ENCODE data around the gene NUDT3.
A peak's percentile ranks its signal among the peaks of the same experiment; 100 is the strongest.
"Not testable (repeated sequence)": the region's sequence is repeated elsewhere in the genome, so short reads cannot be mapped to it uniquely, and the experiment has no call there.

The NUDT3 gene

GRCh38 chr6:34284563-34285447, 107.7 kb downstream of the NUDT3 start:
- DNase-seq, result no peak

DNA sequence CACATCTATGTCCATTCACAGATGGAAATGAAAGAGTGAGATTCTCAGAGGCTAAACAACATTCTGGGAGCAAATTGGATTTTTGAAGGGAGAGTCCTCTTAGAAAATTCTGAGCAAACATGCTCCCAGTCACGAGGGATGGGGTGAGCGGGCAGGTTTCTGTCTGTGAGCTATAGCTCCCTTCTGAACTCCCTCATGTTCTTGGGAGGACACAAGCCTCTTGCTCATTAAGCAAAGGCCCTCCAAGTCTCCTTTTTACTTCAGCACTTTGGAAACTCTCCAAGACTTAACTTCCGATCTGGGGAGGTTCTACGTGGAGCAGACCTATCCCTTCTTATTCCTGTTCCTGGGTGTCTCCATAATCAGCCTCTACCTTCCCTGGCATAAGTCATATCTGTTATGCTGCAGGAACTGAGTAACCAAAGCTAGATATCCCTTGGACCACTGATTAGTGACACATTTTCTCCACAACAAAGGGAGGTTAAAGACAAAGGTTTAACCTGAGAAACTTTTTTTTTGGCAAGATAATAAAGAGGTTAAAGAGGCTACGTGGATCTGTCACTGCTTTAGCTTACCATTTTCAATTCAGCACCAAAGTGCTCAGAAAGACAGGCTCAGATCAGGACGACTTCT, 110.7 kb downstream of the NUDT3 start:
- no peak for DNase-seq

DNA sequence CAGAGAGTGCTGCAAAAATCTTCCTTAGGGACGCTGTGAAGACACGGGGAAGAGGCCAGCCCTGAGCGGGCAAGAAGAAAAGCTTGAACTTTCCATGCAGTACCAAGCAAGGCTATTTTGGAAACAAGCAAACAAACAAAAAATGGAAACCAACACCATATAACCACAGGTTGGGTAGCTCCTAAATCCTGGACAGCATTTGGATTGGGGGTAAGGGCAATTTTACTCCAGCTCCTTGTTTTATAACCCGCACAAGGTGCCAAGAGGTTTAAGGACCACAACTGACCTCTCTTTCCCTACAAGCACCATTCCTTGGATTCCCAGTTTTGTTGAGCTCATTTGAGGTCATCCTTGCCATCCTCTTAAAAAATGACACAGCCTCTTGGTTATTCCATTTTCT, 112.3 kb downstream of the NUDT3 start:
- DNase-seq, result no peak

DNA sequence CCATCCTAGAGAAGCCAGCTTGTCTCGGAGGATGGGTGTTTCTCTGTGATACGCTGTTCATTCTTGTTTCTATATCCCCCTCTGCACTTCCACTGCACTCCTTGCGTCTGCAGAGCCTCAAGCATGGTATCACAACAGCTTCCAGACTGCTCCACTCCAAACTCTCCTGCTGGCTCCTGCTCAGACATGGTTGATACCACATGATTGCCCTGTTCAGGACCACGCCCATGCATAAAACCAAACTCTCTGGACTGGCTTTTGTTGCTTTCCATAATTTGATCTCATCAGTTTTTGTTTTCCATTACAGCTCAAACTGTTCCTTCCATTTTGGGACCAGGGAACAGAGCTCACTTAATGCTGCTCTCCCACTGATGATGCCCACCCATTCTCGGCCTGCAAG, 113.6 kb downstream of the NUDT3 start:
- no peak for DNase-seq

- no peak for DNase-seq
These were observed 114.7 kb downstream of the NUDT3 start for GRCh38 chr6:34277763-34278112.

DNA sequence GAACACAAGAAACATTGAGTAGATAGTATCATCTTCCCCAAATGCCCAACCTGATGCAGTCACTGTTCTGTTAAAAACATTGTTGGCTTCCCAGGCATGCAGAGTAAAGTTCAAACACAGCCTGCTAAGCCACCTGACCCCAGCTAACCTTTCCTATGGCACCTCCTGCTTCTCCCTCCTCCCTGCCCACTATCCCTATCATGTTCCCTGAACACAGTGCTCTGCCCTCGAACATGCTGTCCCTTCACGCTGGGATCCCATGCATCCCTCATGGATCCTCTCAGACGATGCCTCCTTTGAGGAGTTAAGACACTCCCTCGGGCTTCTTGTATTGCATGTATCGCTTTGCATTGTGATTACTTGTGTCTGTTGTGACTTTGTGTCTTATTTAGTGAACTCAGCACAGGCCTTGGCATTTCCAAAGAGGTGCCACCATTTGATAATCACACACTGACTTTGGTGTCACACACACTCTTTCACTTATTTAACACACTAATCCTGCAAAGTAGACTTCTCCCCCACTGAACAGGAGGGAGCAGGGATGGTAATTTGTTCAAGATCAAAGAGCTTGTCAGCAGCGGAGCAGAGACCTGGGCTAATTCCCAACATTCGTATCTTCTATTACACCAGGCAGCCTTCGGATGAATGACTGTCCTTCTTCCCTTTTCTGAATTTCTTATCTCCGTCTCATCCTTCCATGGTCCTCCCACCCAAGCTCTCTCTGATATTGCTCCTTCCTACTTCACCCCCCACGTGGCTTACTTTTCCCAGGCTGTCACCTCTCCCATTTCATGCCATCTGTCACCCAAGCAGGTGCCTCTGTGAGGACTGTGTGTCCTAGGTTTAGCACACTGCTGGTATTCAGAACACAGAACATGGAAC, 115.3 kb downstream of the NUDT3 start:
- no peak for DNase-seq

DNA sequence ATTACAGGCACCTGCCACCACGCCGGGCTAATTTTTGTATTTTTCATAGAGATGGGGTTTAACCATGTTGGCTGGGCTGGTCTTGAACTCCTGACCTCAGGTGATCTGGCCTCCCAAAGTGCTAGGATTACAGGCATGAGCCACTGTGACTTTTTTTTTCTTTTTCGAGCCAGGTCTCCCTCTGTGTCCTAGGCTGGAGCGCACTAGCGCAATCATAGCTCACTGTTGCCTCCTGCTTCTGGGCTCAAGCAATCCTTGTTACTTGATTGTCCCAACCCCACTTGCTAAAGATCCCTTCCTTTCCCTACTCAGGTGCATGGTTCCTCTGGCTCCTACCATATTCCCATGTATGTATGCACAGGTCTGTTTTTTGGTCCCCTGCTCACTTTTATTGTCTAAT, 116.3 kb downstream of the NUDT3 start:
- DNase-seq, result no peak

- no peak for DNase-seq
These were observed 117.2 kb downstream of the NUDT3 start for GRCh38 chr6:34275128-34275804.

DNA sequence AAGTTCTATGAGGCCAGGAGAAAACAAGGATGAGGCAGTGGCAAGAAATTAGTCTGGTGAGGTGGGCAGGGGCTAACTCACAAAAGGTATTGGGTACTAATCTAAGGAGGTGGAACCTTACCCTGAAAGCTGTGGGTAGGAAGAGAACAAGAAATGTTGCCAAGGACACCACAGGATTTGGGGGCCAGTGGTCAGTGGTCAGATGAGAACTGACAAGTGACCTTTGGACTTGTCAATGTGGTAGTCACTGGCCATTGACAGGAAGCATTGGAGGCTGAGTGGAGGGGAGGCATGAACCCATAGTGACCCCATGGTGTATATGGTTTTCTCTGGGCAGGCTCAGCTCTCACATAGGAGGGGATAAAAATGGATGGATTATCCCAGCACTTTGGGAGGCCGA, 118.3 kb downstream of the NUDT3 start:
- DNase-seq, result no peak

- DNase-seq, result no peak
These were observed 119.1 kb downstream of the NUDT3 start for GRCh38 chr6:34273242-34273805.

GRCh38 chr6:34272013-34272926, 120.2 kb downstream of the NUDT3 start:
- no peak for DNase-seq

- peak in 1 of 2 experiments; percentile 19 for DNase-seq
These were observed 122.7 kb downstream of the NUDT3 start for GRCh38 chr6:34269658-34270341.

- DNase-seq, result not testable (repeated sequence)
These were observed 123.3 kb downstream of the NUDT3 start for GRCh38 chr6:34269132-34269531.

GRCh38 chr6:34267746-34268145, 124.7 kb downstream of the NUDT3 start:
- no peak for DNase-seq

DNA sequence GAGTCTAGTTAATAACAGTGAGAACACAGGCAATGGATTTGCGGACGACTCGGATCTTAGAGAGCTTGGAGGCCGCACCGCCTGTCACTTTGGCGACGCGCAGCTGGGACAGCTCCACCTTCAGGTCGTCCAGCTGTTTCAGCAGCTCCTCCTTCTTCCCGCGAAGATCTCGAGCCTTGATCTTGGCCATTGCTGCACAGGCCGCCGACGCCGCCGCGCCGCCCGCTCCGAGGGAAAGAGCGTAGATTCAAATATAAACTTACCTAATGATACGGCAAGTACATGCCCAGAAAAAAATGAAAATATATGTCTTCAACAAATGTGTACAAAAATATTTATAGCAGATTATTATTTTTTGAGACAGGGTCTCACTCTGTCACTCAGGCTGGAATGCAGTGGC, 129.0 kb downstream of the NUDT3 start:
- not testable (repeated sequence) for DNase-seq

GRCh38 chr6:34260576-34261267, 131.7 kb downstream of the NUDT3 start:
- DNase-seq, result no peak

DNA sequence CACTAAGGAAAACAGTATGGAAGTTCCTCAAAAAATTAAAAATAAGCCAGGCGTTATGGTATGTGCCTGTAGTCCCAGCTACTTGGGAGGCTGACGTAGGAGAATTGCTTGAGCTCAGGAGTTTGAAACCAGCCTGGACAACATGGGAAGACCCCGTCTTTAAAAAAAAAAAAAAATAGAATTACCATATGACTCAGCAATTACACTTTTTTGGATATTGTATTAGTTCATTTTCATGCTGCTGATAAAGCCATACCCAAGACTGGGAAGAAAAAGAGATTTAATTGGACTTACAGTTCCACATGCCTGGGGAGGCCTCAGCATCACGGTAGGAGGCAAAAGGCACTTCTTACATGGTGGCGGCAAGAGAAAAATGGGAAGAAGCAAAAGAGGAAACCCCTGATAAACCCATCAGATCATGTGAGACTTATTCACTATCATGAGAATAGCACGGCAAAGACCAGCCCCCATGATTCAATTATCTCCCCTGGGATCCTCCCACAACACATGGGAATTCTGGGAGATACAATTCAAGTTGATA, 132.9 kb downstream of the NUDT3 start:
- DNase-seq, result no peak

- not testable (repeated sequence) for DNase-seq
These were observed 140.1 kb downstream of the NUDT3 start for GRCh38 chr6:34252395-34252794.

DNA sequence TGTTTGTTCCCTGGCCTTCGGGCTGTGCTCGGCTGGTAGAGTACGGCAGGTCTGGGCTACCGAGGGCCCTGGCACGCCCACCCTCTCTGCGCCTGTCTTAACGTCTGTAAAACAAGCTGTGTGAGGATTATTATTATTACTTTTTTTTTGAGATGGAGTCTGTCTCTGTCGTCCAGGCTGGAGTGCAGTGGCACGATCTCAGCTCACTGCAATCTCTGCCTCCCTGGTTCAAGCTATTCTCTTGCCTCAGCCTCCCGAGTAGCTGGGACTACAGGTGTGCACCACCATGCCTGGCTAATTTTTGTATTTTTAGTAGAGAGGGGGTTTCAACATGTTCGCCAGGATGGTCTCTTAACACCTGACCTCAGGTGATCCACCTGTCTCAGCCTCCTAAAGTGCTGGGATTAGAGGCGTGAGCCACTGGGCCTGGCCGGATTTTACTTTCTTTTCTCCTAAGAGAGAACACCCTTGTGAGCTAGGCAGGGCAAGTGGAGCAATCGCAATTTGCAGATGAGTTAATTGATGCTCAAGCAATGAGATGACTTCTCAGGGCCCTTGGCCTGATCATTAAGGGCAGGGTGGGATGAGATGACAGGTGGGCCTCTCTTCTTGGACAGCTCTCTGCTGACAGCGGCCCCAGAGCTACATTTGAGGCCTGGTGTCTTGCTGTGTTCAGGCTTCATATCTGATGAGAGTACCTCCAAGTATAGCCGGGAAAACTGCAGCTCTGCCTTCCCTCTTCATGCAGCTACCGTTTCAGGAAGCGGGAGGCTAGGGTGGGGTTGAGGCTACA, 142.8 kb downstream of the NUDT3 start:
- DNase-seq, result no peak

Measured in activated T-cell treated with anti-CD3 and anti-CD28 coated beads, Interleukin-2, amount 50 U/mL, for 48 hours (primary cell).